HG03460 (cell line): Measurements from ENCODE around the gene LRRC42.
"Not testable (repeated sequence)": the region's sequence is repeated elsewhere in the genome, so short reads cannot be mapped to it uniquely, and the experiment has no call there.

Experiments used
- ATAC-seq: cut with Tn5 transposase; IDR thresholded peaks from one replicate; pipeline ENCODE4 v1.9.1; 2021; ENCODE audit not compliant: unreplicated experiment

The LRRC42 gene

DNA sequence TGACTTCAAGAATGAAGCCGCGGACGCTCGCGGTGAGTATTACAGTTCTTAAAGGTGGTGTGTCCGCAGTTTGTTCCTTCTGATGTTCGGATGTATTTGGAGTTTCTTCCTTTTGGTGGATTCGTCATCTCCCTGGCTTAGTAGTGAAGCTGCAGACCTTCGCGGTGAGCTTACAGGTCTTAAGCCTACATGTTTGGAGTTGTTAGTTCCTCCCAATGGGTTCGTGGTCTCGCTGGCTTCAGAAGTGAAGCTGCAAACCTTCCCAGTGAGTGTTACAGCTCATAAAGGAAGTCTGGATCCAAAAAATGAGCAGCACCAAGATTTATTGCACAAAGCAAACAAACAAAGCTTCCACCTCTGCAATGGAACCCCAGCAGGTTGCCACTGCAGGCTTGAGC lies 57.1 kb downstream of the LRRC42 start:
- no peak for ATAC-seq

DNA sequence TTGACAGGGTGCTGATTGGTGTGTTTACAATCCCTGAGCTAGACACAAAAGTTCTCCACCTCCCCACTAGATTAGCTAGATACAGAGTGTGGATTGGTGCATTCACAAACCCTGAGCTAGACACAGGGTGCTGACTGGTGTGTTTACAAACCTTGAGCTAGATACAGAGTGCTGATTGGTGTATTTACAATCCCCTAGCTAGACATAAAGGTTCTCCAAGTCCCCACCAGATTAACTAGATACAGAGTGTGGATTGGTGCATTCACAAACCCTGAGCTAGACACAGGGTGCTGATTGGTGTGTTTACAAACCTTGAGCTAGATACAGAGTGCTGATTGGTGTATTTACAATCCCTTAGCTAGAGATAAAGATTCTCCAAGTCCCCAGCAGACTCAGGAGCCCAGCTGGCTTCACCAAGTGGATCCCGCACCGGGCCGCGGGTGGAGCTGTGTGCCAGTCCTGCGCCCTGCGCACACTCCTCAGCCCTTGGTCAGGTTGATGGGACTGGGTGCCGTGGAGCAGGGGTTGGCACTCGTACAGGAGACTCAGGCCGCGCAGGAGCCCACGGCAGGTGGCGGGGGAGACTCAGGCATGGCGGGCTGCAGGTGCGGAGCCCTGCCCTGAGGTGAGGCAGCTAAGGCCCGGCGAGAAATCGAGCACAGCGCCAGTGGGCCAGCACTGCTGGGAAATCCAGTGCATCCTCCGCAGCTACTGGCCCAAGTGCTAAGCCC lies 57.8 kb downstream of the LRRC42 start:
- ATAC-seq: not testable (repeated sequence)

DNA sequence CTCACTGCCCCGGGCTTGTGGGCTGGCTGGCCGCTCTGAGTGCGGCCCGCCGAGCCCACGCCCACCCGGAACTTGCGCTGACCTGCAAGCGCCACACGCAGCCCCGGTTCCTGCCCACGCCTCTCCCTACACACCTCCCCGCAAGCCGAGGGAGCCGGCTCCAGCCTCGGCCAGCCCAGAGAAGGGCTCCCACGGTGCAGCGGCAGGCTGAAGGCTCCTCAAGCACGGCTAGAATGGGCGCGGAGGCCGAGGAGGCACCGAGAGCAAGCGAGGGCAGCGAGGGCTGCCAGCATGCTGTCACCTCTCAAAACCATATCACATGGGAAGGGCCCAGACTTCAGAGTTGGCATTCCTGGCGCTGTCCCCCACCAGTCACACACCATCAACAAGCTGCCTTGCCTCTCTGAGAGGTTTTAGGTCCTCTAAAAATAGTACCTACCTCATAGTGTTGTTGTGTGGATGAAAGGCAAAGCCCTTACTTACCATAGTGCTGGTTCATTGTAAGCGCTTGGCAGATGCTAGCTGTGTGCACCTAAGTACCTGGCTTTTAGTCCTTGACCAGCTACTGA lies 58.4 kb downstream of the LRRC42 start:
- no peak for ATAC-seq

GRCh38 chr1:54006508-54006907 lies 60.4 kb downstream of the LRRC42 start:
- ATAC-seq: no peak

DNA sequence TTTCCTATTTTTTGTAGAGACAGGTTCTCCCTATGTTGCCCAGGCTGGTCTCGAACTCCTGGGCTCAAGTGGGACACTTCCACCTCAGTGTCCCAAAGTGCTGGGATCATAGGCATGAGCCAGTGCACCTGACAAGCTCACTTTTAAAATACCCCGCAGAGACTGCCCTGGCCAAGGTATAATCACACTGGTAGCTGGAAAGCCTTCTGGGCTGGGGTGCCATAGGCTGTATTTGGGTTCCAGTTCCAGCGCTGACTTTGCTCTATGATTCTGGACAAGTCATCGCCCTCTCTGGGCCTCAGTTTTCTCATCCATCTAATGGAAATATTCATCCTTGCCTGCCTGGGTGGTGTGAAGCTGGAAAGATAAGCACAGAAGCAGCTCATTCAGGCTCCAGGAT lies 61.5 kb downstream of the LRRC42 start:
- ATAC-seq: no peak

DNA sequence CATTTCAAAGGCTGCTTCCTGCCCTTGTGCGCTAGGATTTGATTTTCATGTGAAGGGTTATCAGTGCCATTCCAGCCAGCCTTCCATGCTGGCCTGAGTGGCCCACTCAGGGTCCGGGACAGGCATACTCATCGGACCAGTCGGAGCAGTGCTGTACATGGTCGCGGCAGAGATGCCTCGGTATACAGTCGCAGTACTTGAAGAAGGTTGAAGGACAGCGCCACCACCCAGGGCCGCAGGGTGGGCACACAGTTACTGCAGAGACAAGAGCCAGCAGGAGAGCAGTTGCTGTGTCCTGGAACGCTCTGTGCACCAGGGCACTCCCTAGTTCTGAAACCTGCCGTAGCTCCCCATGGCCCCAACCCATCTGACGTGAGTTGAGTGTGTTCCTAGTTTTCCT lies 62.7 kb downstream of the LRRC42 start:
- no peak for ATAC-seq

GRCh38 chr1:54009406-54009805 lies 63.3 kb downstream of the LRRC42 start:
- no peak for ATAC-seq

DNA sequence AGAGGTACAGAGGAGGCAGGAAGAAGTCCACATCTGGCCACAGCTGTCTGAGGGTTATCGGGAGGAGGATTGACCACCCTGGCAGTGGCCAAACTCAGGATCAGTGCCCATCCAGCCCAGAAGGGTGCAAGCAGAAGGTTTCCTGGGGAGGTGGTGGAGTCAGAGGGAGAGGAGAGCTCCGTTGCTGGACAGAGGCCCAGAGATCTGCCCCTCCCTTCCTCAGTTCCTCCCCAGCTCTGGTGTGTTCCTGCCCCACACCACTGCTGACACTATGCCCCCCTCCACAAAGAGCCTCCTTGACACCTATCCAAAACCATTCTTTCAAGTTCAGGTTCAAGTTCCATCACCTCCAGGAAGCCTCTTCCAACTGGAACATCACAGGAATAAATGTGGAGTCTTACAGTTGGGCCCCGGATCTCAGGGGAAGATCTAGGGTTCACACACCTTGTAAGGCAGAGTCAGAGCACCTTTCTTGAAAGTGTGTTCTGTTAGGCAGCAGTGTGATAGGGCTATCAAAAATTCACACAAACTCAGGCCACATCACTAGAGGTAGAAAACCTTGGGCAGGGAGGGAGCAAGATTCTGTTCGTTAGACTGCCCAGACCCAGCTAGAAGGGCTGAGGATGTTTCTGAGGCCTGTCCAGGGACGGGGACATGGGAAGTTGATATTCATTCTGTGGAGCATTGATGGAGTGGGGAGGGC lies 64.4 kb downstream of the LRRC42 start:
- no peak for ATAC-seq

- no peak for ATAC-seq
These were observed 65.3 kb downstream of the LRRC42 start for GRCh38 chr1:54011316-54012007.

- ATAC-seq: no peak
These were observed 65.8 kb downstream of the LRRC42 start for GRCh38 chr1:54012008-54012325.

GRCh38 chr1:54012863-54013262 lies 66.7 kb downstream of the LRRC42 start:
- no peak for ATAC-seq

DNA sequence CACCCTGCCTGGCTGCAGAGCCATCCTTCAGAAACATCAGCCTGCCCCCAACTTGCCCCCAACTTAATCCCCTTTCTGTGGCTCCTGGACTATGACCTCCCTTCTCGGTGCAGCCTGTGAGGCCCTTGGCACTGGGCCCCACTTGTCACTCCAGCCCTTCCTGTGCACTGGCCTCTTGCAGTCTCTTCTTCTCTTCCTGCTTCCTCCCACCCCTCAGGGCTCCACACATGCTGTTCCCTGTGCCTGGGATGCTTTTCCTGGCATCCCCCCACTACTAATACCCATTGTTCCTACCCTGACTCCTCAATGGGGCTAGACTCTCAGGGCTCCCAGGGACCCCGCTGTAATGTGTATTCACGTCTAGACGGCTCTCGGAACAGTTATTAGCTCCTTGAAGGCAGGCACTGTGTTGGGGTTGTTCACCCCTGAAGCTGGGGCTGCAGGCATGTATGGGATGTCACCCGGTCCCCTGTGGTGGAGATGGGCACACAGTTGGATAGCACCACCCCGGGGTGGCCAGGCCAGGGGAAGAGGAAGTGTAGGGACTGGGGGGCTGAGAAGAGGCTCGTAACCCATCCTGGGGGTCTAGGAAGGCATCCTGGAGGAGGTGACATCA lies 67.4 kb downstream of the LRRC42 start:
- no peak for ATAC-seq

DNA sequence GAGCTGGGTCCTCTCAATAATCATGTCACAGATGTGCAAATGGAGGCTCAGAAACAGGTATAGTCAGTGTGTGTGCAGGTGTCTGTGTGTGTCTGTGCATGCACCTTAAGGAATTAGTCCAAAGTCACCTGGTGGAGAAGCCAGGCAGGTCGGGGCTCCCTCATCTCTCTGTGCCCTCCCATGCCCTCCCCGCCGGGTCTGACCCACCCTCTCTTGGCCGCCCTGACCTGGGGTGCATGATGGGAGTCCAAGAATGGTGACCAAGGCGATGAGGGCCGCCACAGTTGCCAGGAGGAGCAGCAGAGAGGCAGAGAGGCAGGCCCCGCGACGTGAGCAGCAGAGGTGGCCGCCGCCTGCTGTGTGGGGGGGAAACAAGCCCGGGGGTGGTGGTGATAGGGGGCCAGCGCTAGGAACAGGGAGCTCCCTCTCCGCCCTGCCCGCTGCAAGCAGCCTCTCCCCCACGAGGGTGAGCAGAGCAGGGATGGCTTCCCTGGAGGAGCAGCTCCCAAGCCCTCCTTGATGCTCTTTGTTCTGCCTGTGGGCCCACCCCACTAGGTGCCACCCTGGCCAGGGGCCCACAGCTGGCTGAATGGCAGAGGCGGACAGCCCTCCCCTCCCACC lies 68.0 kb downstream of the LRRC42 start:
- ATAC-seq: no peak

- no peak for ATAC-seq
These were observed 70.5 kb downstream of the LRRC42 start for GRCh38 chr1:54016343-54017282.
